K562 (cell line): Measurements from ENCODE around the gene HPS3. TPM values are rescaled to one million over a fixed set of nuclear protein-coding genes. Genes with fewer than 3 reads are reported as not detected.
A peak's percentile ranks its signal among the peaks of the same experiment; 100 is the strongest.

Source experiments
- ATF2 ChIP-seq: sonication (generic); formaldehyde crosslinking; IDR thresholded peaks from 2 replicates; pipeline ENCODE4 v1.8.1; 2022; ENCODE audit warnings: missing genetic modification reagents
- BCOR ChIP-seq: fragments of 450-650 bp; IDR thresholded peaks from 2 replicates; pipeline ENCODE4 v1.6.1; 2016
- CBFA2T2 ChIP-seq: fragments of 450-650 bp; conservative IDR thresholded peaks from 2 replicates; pipeline ENCODE4 v1.6.1; 2017; ENCODE audit warnings: mild to moderate bottlenecking
- CBFB ChIP-seq: sonication (generic); formaldehyde crosslinking; IDR thresholded peaks from 2 replicates; pipeline ENCODE4 v1.4.0; 2020; ENCODE audit warnings: mild to moderate bottlenecking, missing genetic modification reagents
- CBX3 ChIP-seq, 2 experiments: IDR thresholded peaks; 1 replicate in 1 of 2; 2 replicates in 1 of 2; pipeline ENCODE4 v1.6.1; 2012; ENCODE audit warnings: inconsistent platforms in 2 of 2, low read length in 2 of 2, borderline replicate concordance in 1 of 2, control low read depth in 1 of 2
- ETV5 ChIP-seq: sonication (generic); formaldehyde crosslinking; IDR thresholded peaks from 2 replicates; pipeline ENCODE4 v1.4.0; 2020; ENCODE audit warnings: low read depth, mild to moderate bottlenecking, missing genetic modification reagents
- MCM5 ChIP-seq: fragments of 450-650 bp; IDR thresholded peaks from 2 replicates; pipeline ENCODE4 v1.6.1; 2016; ENCODE audit warnings: low read depth
- NCOR1 ChIP-seq: fragments of 450-650 bp; IDR thresholded peaks from 2 replicates; pipeline ENCODE4 v1.6.1; 2016; ENCODE audit warnings: mild to moderate bottlenecking, moderate library complexity
- POLR2AphosphoS5 ChIP-seq: IDR thresholded peaks from 2 replicates; pipeline ENCODE4 v1.6.1; 2011; ENCODE audit warnings: mild to moderate bottlenecking, low read depth, low read length, moderate library complexity; ENCODE audit not compliant: control insufficient read depth, insufficient read depth
- SMARCA4 ChIP-seq: fragments of 450-650 bp; IDR thresholded peaks from 2 replicates; pipeline ENCODE4 v1.6.1; 2016
- STAT5A ChIP-seq: IDR thresholded peaks from 2 replicates; pipeline ENCODE4 v1.6.1; 2012; ENCODE audit warnings: low read length, inconsistent platforms, borderline replicate concordance
- TBL1XR1 ChIP-seq, 2 experiments: IDR thresholded peaks; 2 replicates each; pipeline ENCODE4 v1.6.1; 2012; ENCODE audit warnings: improper control_type of control experiment in 2 of 2, low read length in 2 of 2, mild to moderate bottlenecking in 1 of 2
- ZMIZ1 ChIP-seq, 2 experiments: fragments of 150-350 bp in 1 of 2; IDR thresholded peaks; 2 replicates each; pipeline ENCODE4 v1.6.1; 2012 to 2016; ENCODE audit warnings: low read depth in 2 of 2, low read length in 2 of 2, mild to moderate bottlenecking in 1 of 2, moderate library complexity in 1 of 2
- polyA plus RNA-seq, 8 experiments: library from polyadenylated mRNA; depleted of rRNA in 4 of 8; stranded (reverse) in 5 of 8; unstranded in 3 of 8; fragments of >200 nt; fragmentation: Nextera tagmentation in 2 of 8; fragmentation: Illumina TruSeq in 1 of 8; extraction: Ambion mirVana in 2 of 8; extraction: Trizol in 1 of 8; gene quantifications; 2 replicates each; pipeline versions ENCODE4 v1.2.1 to v1.2.3, GENCODE V29; 2011 to 2014; ENCODE audit warnings: inconsistent platforms in 1 of 8, missing spikeins in 1 of 8
- total RNA-seq, 7 experiments: library from RNA; depleted of rRNA in 6 of 7; stranded (reverse); fragments of >200 nt in 6 of 7; fragmentation: Illumina TruSeq in 2 of 7; extraction: Trizol in 2 of 7; gene quantifications; 2 replicates each; pipeline versions ENCODE4 v1.2.1 to v1.2.3, GENCODE V29; 2011 to 2021; ENCODE audit warnings: low replicate concordance in 1 of 7

The HPS3 gene
- total and polyA plus RNA-seq, 9 of the 15 experiments (the other 6 are each of a cell fraction or from before 2014, with no cell fraction given) = 1.2 to 11.3 (median 7.6) TPM

GRCh38 chr3:149085828-149086231, 43.6 kb upstream of the HPS3 start (continued):
- TF ChIP-seq ZMIZ1 (IDR thresholded peaks at IDR 0.05; ENCODE audit: low read depth in 2 of 2, low read length in 2 of 2) = peak in 1 of 2 experiments; percentile 79; a peak in 1 of 4 replicates
- TF ChIP-seq ETV5 (CRISPR knock-in tag) = no peak
- TF ChIP-seq BCOR = peak; percentile 79
- peak; percentile 83 for TF ChIP-seq CBFA2T2
- 0 out of 3 replicates have a peak, but pooled peaks of 1 of the 2 experiments have one; percentile 18 for TF ChIP-seq CBX3 (IDR thresholded peaks at IDR 0.05; ENCODE audit: borderline replicate concordance in 1 of 2, low read length in 2 of 2)
- no peak for TF ChIP-seq ATF2 (CRISPR knock-in tag)
- peak; percentile 73; the same call in 1 of the 2 replicates for TF ChIP-seq POLR2AphosphoS5
- no peak for TF ChIP-seq MCM5
- TF ChIP-seq TBL1XR1 (IDR thresholded peaks at IDR 0.05; ENCODE audit: low read length in 2 of 2) = peak; percentile 49 to 82; a peak in 2 of 4 replicates
- peak; percentile 95 for TF ChIP-seq SMARCA4
- peak; percentile 56; the same call in 1 of the 2 replicates for TF ChIP-seq STAT5A
- TF ChIP-seq NCOR1 = peak; percentile 91
- TF ChIP-seq CBFB (CRISPR knock-in tag) = no peak
- TF ChIP-seq, all 486 proteins: peak for 84
